ENCODE data around the gene FRS3. TPM values are rescaled to one million over a fixed set of nuclear protein-coding genes. Genes with fewer than 3 reads are reported as not detected.

FRS3 gene
- total and polyA plus RNA-seq, 9 of the 15 experiments (the other 6 are each of a cell fraction or from before 2014, with no cell fraction given): 0.03 to 3.7 (median 1.6) TPM

DNA sequence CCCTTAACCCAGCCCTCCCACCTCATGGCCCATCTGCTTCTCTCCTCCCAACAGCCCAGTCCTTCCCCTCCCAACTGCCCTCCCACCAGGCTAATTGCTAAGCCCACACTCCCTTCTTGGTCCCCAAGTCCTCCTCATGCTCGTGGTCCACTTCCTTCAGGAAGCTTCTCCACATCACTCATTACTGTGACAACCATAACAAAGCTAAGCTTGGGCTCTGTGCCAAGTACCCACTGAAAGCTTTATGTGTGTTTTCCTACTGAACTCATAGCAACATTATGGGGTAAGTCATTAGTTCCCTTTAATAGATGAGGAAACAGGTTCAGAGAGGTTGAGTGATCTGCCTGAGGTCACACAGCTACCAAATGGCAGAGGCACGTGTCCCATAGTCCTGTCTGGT lies 16.2 kb downstream of the FRS3 start (continued):
- TF ChIP-seq, protein P1, sequence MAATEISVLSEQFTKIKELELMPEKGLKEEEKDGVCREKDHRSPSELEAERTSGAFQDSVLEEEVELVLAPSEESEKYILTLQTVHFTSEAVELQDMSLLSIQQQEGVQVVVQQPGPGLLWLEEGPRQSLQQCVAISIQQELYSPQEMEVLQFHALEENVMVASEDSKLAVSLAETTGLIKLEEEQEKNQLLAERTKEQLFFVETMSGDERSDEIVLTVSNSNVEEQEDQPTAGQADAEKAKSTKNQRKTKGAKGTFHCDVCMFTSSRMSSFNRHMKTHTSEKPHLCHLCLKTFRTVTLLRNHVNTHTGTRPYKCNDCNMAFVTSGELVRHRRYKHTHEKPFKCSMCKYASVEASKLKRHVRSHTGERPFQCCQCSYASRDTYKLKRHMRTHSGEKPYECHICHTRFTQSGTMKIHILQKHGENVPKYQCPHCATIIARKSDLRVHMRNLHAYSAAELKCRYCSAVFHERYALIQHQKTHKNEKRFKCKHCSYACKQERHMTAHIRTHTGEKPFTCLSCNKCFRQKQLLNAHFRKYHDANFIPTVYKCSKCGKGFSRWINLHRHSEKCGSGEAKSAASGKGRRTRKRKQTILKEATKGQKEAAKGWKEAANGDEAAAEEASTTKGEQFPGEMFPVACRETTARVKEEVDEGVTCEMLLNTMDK (IDR thresholded peaks at IDR 0.05; ENCODE audit: borderline replicate concordance, insufficient read depth, low read depth, low read length, poor library complexity, severe bottlenecking): no peak
- TF ChIP-seq LCOR (CRISPR knock-in tag; IDR thresholded peaks at IDR 0.05) (no peak), ZNF785 (CRISPR knock-in tag; IDR thresholded peaks at IDR 0.05) (no peak), PTBP1 (IDR thresholded peaks at IDR 0.05; ENCODE audit: low read depth, low read length) (0 out of 2 replicates have a peak, but pooled peaks have one; percentile 47), CHD1 (IDR thresholded peaks at IDR 0.05; ENCODE audit: low read length) (no peak), THRAP3 (IDR thresholded peaks at IDR 0.05; ENCODE audit: borderline replicate concordance) (no peak), U2AF2 (optimal IDR thresholded peaks at IDR 0.05; ENCODE audit: low read depth, low read length) (no peak), BCL6 (CRISPR knock-in tag; IDR thresholded peaks at IDR 0.05) (no peak), RCOR1 (IDR thresholded peaks at IDR 0.05; ENCODE audit: borderline replicate concordance in 1 of 2, low read depth in 2 of 2, low read length in 2 of 2) (0 out of 4 replicates have a peak, but pooled peaks of 1 of the 2 experiments have one; percentile 13)
- TF ChIP-seq, protein P2, sequence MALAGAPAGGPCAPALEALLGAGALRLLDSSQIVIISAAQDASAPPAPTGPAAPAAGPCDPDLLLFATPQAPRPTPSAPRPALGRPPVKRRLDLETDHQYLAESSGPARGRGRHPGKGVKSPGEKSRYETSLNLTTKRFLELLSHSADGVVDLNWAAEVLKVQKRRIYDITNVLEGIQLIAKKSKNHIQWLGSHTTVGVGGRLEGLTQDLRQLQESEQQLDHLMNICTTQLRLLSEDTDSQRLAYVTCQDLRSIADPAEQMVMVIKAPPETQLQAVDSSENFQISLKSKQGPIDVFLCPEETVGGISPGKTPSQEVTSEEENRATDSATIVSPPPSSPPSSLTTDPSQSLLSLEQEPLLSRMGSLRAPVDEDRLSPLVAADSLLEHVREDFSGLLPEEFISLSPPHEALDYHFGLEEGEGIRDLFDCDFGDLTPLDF (CRISPR knock-in tag; IDR thresholded peaks at IDR 0.05): no peak
- TF ChIP-seq, protein P3, sequence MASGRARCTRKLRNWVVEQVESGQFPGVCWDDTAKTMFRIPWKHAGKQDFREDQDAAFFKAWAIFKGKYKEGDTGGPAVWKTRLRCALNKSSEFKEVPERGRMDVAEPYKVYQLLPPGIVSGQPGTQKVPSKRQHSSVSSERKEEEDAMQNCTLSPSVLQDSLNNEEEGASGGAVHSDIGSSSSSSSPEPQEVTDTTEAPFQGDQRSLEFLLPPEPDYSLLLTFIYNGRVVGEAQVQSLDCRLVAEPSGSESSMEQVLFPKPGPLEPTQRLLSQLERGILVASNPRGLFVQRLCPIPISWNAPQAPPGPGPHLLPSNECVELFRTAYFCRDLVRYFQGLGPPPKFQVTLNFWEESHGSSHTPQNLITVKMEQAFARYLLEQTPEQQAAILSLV (tag; IDR thresholded peaks at IDR 0.05): no peak
- TF ChIP-seq, protein P4, sequence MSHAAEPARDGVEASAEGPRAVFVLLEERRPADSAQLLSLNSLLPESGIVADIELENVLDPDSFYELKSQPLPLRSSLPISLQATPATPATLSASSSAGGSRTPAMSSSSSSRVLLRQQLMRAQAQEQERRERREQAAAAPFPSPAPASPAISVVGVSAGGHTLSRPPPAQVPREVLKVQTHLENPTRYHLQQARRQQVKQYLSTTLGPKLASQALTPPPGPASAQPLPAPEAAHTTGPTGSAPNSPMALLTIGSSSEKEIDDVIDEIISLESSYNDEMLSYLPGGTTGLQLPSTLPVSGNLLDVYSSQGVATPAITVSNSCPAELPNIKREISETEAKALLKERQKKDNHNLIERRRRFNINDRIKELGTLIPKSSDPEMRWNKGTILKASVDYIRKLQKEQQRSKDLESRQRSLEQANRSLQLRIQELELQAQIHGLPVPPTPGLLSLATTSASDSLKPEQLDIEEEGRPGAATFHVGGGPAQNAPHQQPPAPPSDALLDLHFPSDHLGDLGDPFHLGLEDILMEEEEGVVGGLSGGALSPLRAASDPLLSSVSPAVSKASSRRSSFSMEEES (CRISPR knock-in tag; IDR thresholded peaks at IDR 0.05): no peak

Data from K562 (cell line).